Measurements from ENCODE around the gene CCDC32. TPM values are rescaled to one million over a fixed set of nuclear protein-coding genes. Genes with fewer than 3 reads are reported as not detected.

The CCDC32 gene
- total and polyA plus RNA-seq, 2 of the 13 experiments (the other 11 are each of a cell fraction or from before 2014, with no cell fraction given), result 10.8 to 23.2 TPM

DNA sequence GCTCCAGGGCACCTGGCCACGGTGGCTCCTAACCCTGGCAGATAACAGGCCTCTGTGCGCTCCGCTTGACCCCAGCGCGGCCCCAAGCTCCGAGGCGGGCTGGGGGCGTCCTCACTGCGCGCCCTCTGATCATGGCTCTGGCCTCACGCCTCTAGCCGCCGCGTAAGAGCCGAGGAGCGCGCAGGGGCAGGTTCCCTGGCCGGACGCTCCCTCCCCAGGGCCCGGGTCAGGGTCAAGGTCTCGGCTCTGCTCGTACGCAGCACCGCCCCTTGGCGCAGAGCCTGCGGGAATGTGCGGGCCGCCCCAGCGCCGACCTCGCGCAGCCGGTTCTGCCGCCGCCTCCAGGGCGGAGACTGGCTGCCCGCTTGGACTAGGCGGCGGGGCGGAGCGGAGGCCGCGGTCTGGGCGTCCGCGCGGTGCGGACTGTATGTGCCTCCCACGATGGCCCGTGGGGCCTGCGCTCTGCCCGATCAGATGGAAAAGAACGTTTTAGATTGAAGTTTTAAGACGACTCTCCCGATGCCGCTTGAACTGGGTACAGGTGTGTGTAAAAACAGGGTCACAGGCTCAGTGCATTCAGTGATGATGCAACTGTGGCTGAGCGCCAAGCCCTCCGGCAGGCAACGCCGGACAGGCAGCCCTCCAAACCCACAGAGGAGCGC lies 53.2 kb downstream of the CCDC32 start (continued):
- TF ChIP-seq UBTF (CRISPR knock-in tag; IDR thresholded peaks at IDR 0.05), result peak; percentile 99
- TF ChIP-seq ZBTB14 (CRISPR knock-in tag; IDR thresholded peaks at IDR 0.05), result peak; percentile 59
- TF ChIP-seq REST (IDR thresholded peaks at IDR 0.05; ENCODE audit: borderline replicate concordance in 1 of 2, low read depth in 1 of 2, low read length in 2 of 2), result no peak
- no peak for TF ChIP-seq ZNF335 (CRISPR knock-in tag; IDR thresholded peaks at IDR 0.05)
- TF ChIP-seq, protein P1, sequence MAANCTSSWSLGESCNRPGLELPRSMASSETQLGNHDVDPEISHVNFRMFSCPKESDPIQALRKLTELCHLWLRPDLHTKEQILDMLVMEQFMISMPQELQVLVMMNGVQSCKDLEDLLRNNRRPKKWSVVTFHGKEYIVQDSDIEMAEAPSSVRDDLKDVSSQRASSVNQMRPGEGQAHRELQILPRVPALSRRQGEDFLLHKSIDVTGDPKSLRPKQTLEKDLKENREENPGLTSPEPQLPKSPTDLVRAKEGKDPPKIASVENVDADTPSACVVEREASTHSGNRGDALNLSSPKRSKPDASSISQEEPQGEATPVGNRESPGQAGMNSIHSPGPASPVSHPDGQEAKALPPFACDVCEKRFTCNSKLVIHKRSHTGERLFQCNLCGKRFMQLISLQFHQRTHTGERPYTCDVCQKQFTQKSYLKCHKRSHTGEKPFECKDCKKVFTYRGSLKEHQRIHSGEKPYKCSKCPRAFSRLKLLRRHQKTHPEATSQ (CRISPR knock-in tag; IDR thresholded peaks at IDR 0.05; ENCODE audit: borderline replicate concordance), result no peak
- no peak for TF ChIP-seq SSRP1 (CRISPR knock-in tag; IDR thresholded peaks at IDR 0.05)
- TF ChIP-seq, protein P2, sequence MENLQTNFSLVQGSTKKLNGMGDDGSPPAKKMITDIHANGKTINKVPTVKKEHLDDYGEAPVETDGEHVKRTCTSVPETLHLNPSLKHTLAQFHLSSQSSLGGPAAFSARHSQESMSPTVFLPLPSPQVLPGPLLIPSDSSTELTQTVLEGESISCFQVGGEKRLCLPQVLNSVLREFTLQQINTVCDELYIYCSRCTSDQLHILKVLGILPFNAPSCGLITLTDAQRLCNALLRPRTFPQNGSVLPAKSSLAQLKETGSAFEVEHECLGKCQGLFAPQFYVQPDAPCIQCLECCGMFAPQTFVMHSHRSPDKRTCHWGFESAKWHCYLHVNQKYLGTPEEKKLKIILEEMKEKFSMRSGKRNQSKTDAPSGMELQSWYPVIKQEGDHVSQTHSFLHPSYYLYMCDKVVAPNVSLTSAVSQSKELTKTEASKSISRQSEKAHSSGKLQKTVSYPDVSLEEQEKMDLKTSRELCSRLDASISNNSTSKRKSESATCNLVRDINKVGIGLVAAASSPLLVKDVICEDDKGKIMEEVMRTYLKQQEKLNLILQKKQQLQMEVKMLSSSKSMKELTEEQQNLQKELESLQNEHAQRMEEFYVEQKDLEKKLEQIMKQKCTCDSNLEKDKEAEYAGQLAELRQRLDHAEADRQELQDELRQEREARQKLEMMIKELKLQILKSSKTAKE (CRISPR knock-in tag; IDR thresholded peaks at IDR 0.05; ENCODE audit: borderline replicate concordance), result peak; percentile 98
- no peak for TF ChIP-seq ELK4 (CRISPR knock-in tag; IDR thresholded peaks at IDR 0.05; ENCODE audit: borderline replicate concordance)
- peak; percentile 68; the same call in 1 of the 2 replicates for TF ChIP-seq ZNF782 (CRISPR knock-in tag; IDR thresholded peaks at IDR 0.05; ENCODE audit: borderline replicate concordance)
- TF ChIP-seq ZNF546 (CRISPR knock-in tag; conservative IDR thresholded peaks at IDR 0.05), result 0 out of 2 replicates have a peak, but pooled peaks have one; percentile 50
- peak; percentile 73; the same call in 1 of the 2 replicates for TF ChIP-seq NFKB2 (CRISPR knock-in tag; IDR thresholded peaks at IDR 0.05; ENCODE audit: borderline replicate concordance)
- TF ChIP-seq ZNF775 (CRISPR knock-in tag; IDR thresholded peaks at IDR 0.05; ENCODE audit: borderline replicate concordance), result no peak
- TF ChIP-seq ZNF614 (CRISPR knock-in tag; IDR thresholded peaks at IDR 0.05; ENCODE audit: borderline replicate concordance), result no peak
